Keratinocyte (primary cell): ENCODE data around the gene MUS81.

ENCODE experiments used
- EZH2 ChIP-seq: IDR thresholded peaks from one replicate; pipeline ENCODE4 v1.6.1; 2012; ENCODE audit warnings: inconsistent platforms, mild to moderate bottlenecking, low read length, moderate library complexity
- TF ChIP-seq, protein P1 (sequence below), 3 experiments: IDR thresholded peaks in 1 of 3; conservative IDR thresholded peaks in 1 of 3; optimal IDR thresholded peaks in 1 of 3; 2 replicates in 2 of 3; 3 replicates in 1 of 3; pipeline versions ENCODE3 to v1.5.1; 2011; ENCODE audit warnings: low read length in 3 of 3, mild to moderate bottlenecking in 3 of 3, moderate library complexity in 2 of 3, control low read depth in 1 of 3, inconsistent platforms in 1 of 3; ENCODE audit not compliant: insufficient read depth in 2 of 3; ENCODE audit errors: extremely low read depth in 1 of 3

DNA sequence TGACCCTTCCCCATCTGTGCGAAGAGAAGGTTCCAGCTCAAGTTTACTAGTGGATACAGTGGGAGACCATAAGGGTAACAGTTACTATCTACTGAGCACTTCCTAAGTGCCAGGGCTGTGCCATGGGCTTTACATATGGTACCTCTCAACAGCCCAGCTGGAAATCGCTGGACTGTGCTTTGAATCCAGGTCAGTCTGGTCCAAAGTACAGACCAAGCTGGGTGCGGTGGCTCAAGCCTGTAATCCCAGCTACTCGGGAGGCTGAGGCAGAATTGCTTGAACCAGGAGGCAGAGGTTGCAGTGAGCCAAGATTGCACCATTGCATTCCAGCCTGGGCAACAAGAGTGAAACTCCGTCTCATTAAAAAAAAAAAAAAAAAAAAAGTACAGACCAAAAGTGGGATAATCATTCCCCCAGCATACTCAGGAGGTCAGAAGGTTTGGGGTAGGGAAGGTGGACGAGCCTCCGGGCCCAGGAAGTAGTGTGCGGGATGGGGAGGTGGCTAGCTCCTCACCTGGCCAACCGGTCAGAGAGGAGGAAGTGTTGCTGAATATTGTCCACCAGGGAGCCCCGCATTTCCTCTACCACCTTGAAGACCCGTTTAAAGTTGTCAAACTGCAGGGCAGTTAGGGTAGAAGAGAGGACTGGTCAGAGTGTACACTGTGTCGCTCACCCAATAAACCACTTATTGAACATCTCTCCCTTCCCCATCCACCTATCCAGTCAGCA lies 25.7 kb downstream of the MUS81 start:
- TF ChIP-seq, protein P1, sequence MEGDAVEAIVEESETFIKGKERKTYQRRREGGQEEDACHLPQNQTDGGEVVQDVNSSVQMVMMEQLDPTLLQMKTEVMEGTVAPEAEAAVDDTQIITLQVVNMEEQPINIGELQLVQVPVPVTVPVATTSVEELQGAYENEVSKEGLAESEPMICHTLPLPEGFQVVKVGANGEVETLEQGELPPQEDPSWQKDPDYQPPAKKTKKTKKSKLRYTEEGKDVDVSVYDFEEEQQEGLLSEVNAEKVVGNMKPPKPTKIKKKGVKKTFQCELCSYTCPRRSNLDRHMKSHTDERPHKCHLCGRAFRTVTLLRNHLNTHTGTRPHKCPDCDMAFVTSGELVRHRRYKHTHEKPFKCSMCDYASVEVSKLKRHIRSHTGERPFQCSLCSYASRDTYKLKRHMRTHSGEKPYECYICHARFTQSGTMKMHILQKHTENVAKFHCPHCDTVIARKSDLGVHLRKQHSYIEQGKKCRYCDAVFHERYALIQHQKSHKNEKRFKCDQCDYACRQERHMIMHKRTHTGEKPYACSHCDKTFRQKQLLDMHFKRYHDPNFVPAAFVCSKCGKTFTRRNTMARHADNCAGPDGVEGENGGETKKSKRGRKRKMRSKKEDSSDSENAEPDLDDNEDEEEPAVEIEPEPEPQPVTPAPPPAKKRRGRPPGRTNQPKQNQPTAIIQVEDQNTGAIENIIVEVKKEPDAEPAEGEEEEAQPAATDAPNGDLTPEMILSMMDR (optimal IDR thresholded peaks at IDR 0.05 in 1 of 3, IDR thresholded peaks at IDR 0.05 in 1 of 3, conservative IDR thresholded peaks at IDR 0.05 in 1 of 3; ENCODE audit: extremely low read depth in 1 of 3, insufficient read depth in 2 of 3, low read length in 3 of 3): no peak
- no peak for TF ChIP-seq EZH2
